K562 (cell line): ENCODE measurements around the gene KHSRP. TPM values are rescaled to one million over a fixed set of nuclear protein-coding genes. Genes with fewer than 3 reads are reported as not detected.

Experiments used
- DNMT1 ChIP-seq: fragments of 450-650 bp; IDR thresholded peaks from 2 replicates; pipeline ENCODE4 v1.6.1; 2016; ENCODE audit warnings: antibody characterized with exemption, mild to moderate bottlenecking
- EP300 ChIP-seq: IDR thresholded peaks from 2 replicates; pipeline ENCODE4 v1.6.1; 2012; ENCODE audit warnings: low read length, improper control_type of control experiment
- EP400 ChIP-seq: fragments of 450-650 bp; IDR thresholded peaks from 2 replicates; pipeline ENCODE4 v1.6.1; 2017; ENCODE audit warnings: antibody characterized with exemption, mild to moderate bottlenecking, moderate library complexity
- ESRRA ChIP-seq: fragments of 450-650 bp; IDR thresholded peaks from 2 replicates; pipeline ENCODE4 v1.6.1; 2014; ENCODE audit warnings: low read depth, mild to moderate bottlenecking, moderate library complexity, borderline replicate concordance
- ETV1 ChIP-seq: fragments of 450-650 bp; conservative IDR thresholded peaks from 2 replicates; pipeline ENCODE4 v1.6.1; 2016; ENCODE audit warnings: missing genetic modification characterization, control low read depth, low read depth, missing compliant biosample characterization
- EZH2 ChIP-seq: IDR thresholded peaks from 2 replicates; pipeline ENCODE4 v1.6.1; 2012; ENCODE audit warnings: low read depth, mild to moderate bottlenecking, inconsistent platforms, low read length, borderline replicate concordance
- FOXA1 ChIP-seq: fragments of 450-650 bp; IDR thresholded peaks from 2 replicates; pipeline ENCODE4 v1.6.1; 2016; ENCODE audit warnings: mild to moderate bottlenecking, borderline replicate concordance
- FOXO4 ChIP-seq: fragments of 450-650 bp; formaldehyde crosslinking; IDR thresholded peaks from 2 replicates; pipeline ENCODE4 v1.4.0; 2020; ENCODE audit warnings: mild to moderate bottlenecking, moderate library complexity
- GABPA ChIP-seq: fragments of 200-800 bp; sonication (Bioruptor generic); conservative IDR thresholded peaks from 2 replicates; pipeline ENCODE4 v1.6.1; 2016; ENCODE audit warnings: low read depth, missing genetic modification characterization, missing compliant biosample characterization
- KDM1A ChIP-seq, 2 experiments: fragments of 450-650 bp; IDR thresholded peaks; 2 replicates each; pipeline ENCODE4 v1.6.1; 2016; ENCODE audit warnings: mild to moderate bottlenecking in 2 of 2
- KHSRP ChIP-seq: fragments of 450-650 bp; IDR thresholded peaks from 2 replicates; pipeline ENCODE4 v1.6.1; 2017
- MED1 ChIP-seq: sonication (generic); formaldehyde crosslinking; IDR thresholded peaks from 2 replicates; pipeline ENCODE4 v1.8.1; 2023; ENCODE audit warnings: missing genetic modification reagents, borderline replicate concordance
- POLR2B ChIP-seq: fragments of 450-650 bp; IDR thresholded peaks from 2 replicates; pipeline ENCODE4 v1.6.1; 2018; ENCODE audit warnings: low read depth; ENCODE audit not compliant: partially characterized antibody
- PRPF4 ChIP-seq: fragments of 200-400 bp; formaldehyde crosslinking; IDR thresholded peaks from one replicate; pipeline ENCODE4 v1.6.1; 2017; ENCODE audit warnings: low read length, low read depth, mild to moderate bottlenecking; ENCODE audit not compliant: insufficient read depth, poor library complexity, severe bottlenecking
- RAD51 ChIP-seq: fragments of 450-650 bp; IDR thresholded peaks from 2 replicates; pipeline ENCODE4 v1.7.1; 2016; ENCODE audit warnings: low read depth, mild to moderate bottlenecking, borderline replicate concordance
- RBM14 ChIP-seq: fragments of 200-400 bp; formaldehyde crosslinking; IDR thresholded peaks from 2 replicates; pipeline ENCODE4 v1.6.1; 2018; ENCODE audit warnings: low read depth, mild to moderate bottlenecking, low read length, moderate library complexity, borderline replicate concordance; ENCODE audit not compliant: insufficient read depth
- RFX7 ChIP-seq: fragments of 250-450 bp; sonication (Bioruptor Pico); IDR thresholded peaks from 2 replicates; pipeline ENCODE4 v1.5.1; 2021; ENCODE audit warnings: mild to moderate bottlenecking
- U2AF1 ChIP-seq: fragments of 200-400 bp; formaldehyde crosslinking; optimal IDR thresholded peaks from 2 replicates; pipeline ENCODE3; 2017; ENCODE audit warnings: mild to moderate bottlenecking, low read depth, low read length, moderate library complexity
- XRCC3 ChIP-seq: fragments of 450-650 bp; IDR thresholded peaks from 2 replicates; pipeline ENCODE4 v1.6.1; 2017; ENCODE audit warnings: mild to moderate bottlenecking, moderate library complexity
- ZBTB7A ChIP-seq: IDR thresholded peaks from 2 replicates; pipeline ENCODE4 v1.6.1; 2011; ENCODE audit warnings: low read depth, mild to moderate bottlenecking, low read length, moderate library complexity, borderline replicate concordance; ENCODE audit not compliant: control insufficient read depth
- ZC3H4 ChIP-seq: sonication (generic); formaldehyde crosslinking; IDR thresholded peaks from 2 replicates; pipeline ENCODE4 v1.9.0; 2021; ENCODE audit warnings: missing genetic modification reagents, borderline replicate concordance
- ZEB2 ChIP-seq: fragments of 450-650 bp; IDR thresholded peaks from 2 replicates; pipeline ENCODE4 v1.6.1; 2016
- ZFP36 ChIP-seq: fragments of 150-350 bp; IDR thresholded peaks from 2 replicates; pipeline ENCODE4 v1.6.1; 2018; ENCODE audit warnings: low read length, low read depth; ENCODE audit not compliant: partially characterized antibody
- ZNF134 ChIP-seq: fragments of 250-450 bp; sonication (Bioruptor Pico); conservative IDR thresholded peaks from 2 replicates; pipeline ENCODE4 v1.4.0; 2020
- ZNF165 ChIP-seq: fragments of 250-450 bp; sonication (Bioruptor Pico); IDR thresholded peaks from 2 replicates; pipeline ENCODE4 v1.4.0; 2020; ENCODE audit warnings: borderline replicate concordance
- ZNF274 ChIP-seq: IDR thresholded peaks from 2 replicates; pipeline ENCODE4 v1.6.1; 2011; ENCODE audit warnings: low read depth, mild to moderate bottlenecking, low read length, moderate library complexity, borderline replicate concordance
- ZNF436 ChIP-seq: fragments of 250-450, 450-650 bp; sonication (Bioruptor Pico); formaldehyde crosslinking; IDR thresholded peaks from 2 replicates; pipeline ENCODE4 v1.7.0; 2020; ENCODE audit warnings: mild to moderate bottlenecking
- ZNF740 ChIP-seq, 3 experiments: fragments of 200-800 bp in 1 of 3; sonication (Bioruptor generic) in 1 of 3; sonication (generic) in 1 of 3; formaldehyde crosslinking in 1 of 3; IDR thresholded peaks; 2 replicates each; pipeline versions ENCODE4 v1.6.1 to v1.8.0; 2016 to 2022; ENCODE audit warnings: mild to moderate bottlenecking in 2 of 3, missing compliant biosample characterization in 2 of 3, missing genetic modification characterization in 2 of 3, missing genetic modification reagents in 1 of 3
- polyA plus RNA-seq, 8 experiments: library from polyadenylated mRNA; depleted of rRNA in 4 of 8; stranded (reverse) in 5 of 8; unstranded in 3 of 8; fragments of >200 nt; fragmentation: Nextera tagmentation in 2 of 8; fragmentation: Illumina TruSeq in 1 of 8; extraction: Ambion mirVana in 2 of 8; extraction: Trizol in 1 of 8; gene quantifications; 2 replicates each; pipeline versions ENCODE4 v1.2.1 to v1.2.3, GENCODE V29; 2011 to 2014; ENCODE audit warnings: inconsistent platforms in 1 of 8, missing spikeins in 1 of 8
- total RNA-seq, 7 experiments: library from RNA; depleted of rRNA in 6 of 7; stranded (reverse); fragments of >200 nt in 6 of 7; fragmentation: Illumina TruSeq in 2 of 7; extraction: Trizol in 2 of 7; gene quantifications; 2 replicates each; pipeline versions ENCODE4 v1.2.1 to v1.2.3, GENCODE V29; 2011 to 2021; ENCODE audit warnings: low replicate concordance in 1 of 7
- TF ChIP-seq, protein P1 (sequence below): fragments of 450-650 bp; IDR thresholded peaks from 2 replicates; pipeline ENCODE4 v1.6.1; 2016

The KHSRP gene
- total and polyA plus RNA-seq, 9 of the 15 experiments (the other 6 are each of a cell fraction or from before 2014, with no cell fraction given): 4.2 to 564 (median 139) TPM

GRCh38 chr19:6373813-6374108 lies 50.9 kb downstream of the KHSRP start (continued):
- TF ChIP-seq, protein P1, sequence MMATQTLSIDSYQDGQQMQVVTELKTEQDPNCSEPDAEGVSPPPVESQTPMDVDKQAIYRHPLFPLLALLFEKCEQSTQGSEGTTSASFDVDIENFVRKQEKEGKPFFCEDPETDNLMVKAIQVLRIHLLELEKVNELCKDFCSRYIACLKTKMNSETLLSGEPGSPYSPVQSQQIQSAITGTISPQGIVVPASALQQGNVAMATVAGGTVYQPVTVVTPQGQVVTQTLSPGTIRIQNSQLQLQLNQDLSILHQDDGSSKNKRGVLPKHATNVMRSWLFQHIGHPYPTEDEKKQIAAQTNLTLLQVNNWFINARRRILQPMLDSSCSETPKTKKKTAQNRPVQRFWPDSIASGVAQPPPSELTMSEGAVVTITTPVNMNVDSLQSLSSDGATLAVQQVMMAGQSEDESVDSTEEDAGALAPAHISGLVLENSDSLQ: peak; percentile 70
- TF ChIP-seq ZC3H4 (CRISPR knock-in tag) (no peak), DNMT1 (no peak), FOXO4 (no peak), ZNF134 (CRISPR knock-in tag) (no peak), ZNF274 (no peak), EP300 (no peak), ZNF740 (CRISPR knock-in tag; IDR thresholded peaks at IDR 0.05) (peak; percentile 30; the same call in 1 of the 2 replicates), ZNF740 (tag; IDR thresholded peaks at IDR 0.05) (no peak), RBM14 (no peak), ZNF165 (no peak), MED1 (CRISPR knock-in tag) (no peak), ESRRA (0 out of 2 replicates have a peak, but pooled peaks have one; percentile 31), ZEB2 (peak; percentile 34; the same call in 1 of the 2 replicates), KHSRP (no peak), EP400 (peak; percentile 28; the same call in 1 of the 2 replicates), EZH2 (no peak), XRCC3 (no peak), FOXA1 (no peak), ZBTB7A (peak; percentile 46; the same call in 1 of the 2 replicates), KDM1A (IDR thresholded peaks at IDR 0.05) (peak in 1 of 2 experiments; percentile 26; a peak in 2 of 4 replicates), RAD51 (no peak), U2AF1 (no peak), ZNF436 (CRISPR knock-in tag) (no peak), ETV1 (tag) (0 out of 2 replicates have a peak, but pooled peaks have one; percentile 27), POLR2B (peak; percentile 26), ZFP36 (no peak), GABPA (tag) (peak; percentile 50), PRPF4 (no peak), RFX7 (no peak)
- TF ChIP-seq, all 486 proteins: peak for 15
